Ramos (cell line): ENCODE results near the gene FMNL3.

Experiments
- in situ Hi-C: fragments of 300-500 bp; cut with MboI; formaldehyde crosslinking; loops from one replicate; pipeline ENCODE4 v1.14.3; 2022; ENCODE audit warnings: low sequenced_read_pairs; ENCODE audit not compliant: unreplicated experiment

FMNL3 gene

DNA sequence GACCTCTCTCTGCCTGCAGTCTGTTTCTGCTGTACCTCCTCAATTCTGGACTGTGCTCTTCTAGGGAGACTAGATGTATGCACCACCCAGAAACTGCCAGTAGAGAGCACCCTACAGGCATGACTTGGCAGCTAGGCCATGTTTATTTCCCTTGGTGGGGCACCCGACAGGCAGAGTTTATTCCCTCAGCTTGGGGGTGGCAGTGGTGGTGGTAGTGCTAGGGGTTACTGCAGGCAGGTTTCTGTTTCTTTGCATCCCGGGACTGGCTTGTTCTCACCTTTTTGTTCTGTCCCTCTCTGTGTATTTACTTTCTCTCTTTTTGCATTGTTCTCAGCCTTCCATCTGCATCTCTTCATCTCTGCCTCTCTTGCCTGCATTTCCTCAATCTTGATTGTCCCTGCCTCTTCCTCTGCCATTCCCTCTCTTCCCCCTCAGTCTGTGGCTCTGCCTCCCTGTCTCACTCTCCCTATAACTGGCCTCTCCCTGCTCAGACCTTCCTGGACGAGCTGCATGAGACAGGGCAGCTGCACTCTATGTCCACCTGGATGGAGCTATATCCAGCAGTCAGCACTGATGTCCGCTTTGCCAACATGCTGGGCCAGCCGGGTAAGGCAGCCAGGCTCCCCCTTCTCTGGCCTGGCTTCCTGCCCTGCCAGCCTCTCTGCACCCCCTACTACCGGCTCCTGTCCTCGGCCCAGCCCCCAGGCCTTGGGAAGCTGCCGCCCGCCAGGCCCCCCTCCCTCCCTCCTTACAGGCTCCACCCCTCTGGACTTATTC, 70.0 kb downstream of the FMNL3 start:
- in situ Hi-C loops: no loop called here

DNA sequence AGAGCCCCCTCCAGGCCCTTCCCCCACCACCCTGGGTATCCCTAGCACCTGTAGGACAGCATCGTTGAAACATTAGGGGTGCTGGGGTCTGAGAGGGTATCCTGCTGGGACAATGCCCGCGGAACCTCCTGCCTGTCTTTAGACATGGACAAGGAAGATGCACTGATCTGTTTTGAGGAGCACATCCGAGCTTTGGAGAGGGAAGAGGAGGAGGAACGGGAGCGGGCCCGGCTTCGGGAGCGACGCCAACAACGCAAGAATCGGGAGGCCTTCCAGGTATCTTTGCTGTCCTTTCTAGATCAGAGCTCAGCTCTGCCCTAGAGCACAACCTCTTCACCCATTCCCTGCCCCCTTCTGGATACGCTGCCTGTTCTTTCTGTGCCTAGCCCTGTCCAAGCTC, 70.6 kb downstream of the FMNL3 start:
- in situ Hi-C loops: no loop called here

GRCh38 chr12:49635656-49636055, 71.5 kb downstream of the FMNL3 start:
- in situ Hi-C loops: no loop called here

GRCh38 chr12:49635036-49635435, 72.2 kb downstream of the FMNL3 start:
- in situ Hi-C loops: no loop called here

GRCh38 chr12:49633703-49634345, 73.4 kb downstream of the FMNL3 start:
- in situ Hi-C loops: no loop called here

GRCh38 chr12:49632986-49633702, 74.1 kb downstream of the FMNL3 start:
- in situ Hi-C loops: no loop called here

DNA sequence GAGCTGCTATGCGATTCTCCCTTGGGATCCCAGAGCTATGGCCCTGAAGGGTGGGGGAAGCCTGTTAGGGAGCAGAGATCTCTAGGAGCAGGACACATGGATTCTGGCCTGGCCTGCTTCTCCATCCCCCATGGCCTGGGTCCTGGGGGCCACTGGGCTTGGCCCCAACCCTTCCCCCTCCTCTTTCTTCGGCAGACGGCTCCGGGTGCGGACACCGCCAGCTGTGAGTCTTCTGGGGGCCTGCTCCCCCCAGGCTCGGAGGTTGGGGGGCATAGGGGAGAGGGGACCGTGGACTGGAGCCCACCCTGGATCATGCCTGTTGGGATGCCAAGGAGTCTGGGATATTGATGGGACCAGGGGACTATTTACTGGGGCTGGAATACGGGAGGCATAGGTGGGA, 74.8 kb downstream of the FMNL3 start:
- in situ Hi-C loops: no loop called here

GRCh38 chr12:49631336-49631907, 75.8 kb downstream of the FMNL3 start:
- in situ Hi-C loops: no loop called here

DNA sequence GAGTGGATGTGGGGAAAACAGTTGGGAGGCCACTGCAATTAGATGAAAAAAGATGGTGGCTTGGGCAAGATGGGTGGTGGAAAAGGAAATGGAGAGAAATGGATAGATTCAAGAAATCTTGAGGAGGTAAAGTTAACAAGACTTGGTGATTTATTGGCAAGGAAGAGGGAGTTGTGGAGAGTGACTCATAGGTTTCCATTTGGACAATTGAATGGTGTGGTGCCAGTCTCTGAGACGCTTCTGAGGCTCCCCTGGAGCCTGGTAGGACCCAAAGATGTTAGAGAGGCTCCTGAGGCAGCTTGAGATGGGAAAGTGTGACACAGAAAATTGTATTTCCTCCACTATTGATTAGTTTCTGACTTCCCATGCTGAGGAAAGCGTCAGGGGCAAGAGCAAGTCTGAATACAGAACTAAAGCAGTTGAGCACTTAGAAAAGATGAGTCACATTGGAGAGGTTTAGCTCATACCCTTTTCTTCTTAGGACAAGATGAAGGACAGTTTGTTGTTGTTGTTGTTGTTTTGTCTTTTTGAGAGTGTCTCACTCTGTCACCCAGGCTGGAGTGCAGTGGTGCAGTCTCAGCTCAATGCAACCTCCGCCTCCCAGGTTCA, 79.3 kb downstream of the FMNL3 start:
- in situ Hi-C loops: no loop called here

GRCh38 chr12:49626836-49627235, 80.4 kb downstream of the FMNL3 start:
- in situ Hi-C loops: no loop called here

- in situ Hi-C loops: no loop called here
Measured at GRCh38 chr12:49626169-49626835, 80.9 kb downstream of the FMNL3 start.

GRCh38 chr12:49624921-49625577, 82.2 kb downstream of the FMNL3 start:
- in situ Hi-C loops: no loop called here

GRCh38 chr12:49623142-49623904, 83.9 kb downstream of the FMNL3 start, which contains the start of gene PRPF40B:
TSS of gene PRPF40B (plus strand) at chr12:49623561. CDS start at chr12:49623591, 30 bp downstream.
- in situ Hi-C loops: no loop called here

DNA sequence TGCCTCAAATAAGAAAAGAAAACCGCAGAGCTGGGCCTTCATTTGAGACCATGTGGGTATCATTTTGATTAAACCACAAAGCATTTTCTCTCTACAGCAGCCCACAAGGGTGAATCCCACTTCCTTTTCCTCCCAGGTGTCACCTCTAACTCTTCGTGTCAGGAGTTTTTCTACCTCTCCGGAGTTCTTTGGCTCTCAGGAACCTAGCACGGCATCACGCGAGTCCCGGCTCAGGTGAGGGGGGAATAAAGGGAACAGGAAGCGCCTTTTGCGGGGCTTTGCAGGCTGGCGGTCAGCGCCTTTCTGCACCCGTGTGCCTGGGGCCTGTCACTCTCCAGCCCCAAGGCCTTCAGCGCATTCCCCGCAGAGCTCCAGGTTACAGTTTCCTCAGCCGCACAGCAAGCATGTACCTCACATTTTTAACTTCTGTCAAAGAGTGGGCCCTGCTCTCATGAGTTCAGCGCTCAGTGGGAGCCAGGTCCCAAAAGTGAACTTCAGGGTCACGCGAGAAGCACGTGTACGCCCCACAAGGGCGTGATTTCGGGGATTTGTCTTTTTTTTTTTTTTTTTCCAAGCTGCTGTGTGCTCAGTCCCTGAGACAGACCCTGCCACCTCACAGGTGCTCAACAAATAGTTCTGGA, 84.6 kb downstream of the FMNL3 start:
- in situ Hi-C loops: no loop called here

- in situ Hi-C loops: no loop called here
Measured at GRCh38 chr12:49621651-49622500, 85.3 kb downstream of the FMNL3 start.

GRCh38 chr12:49619286-49619685, 87.9 kb downstream of the FMNL3 start:
- in situ Hi-C loops: no loop called here

GRCh38 chr12:49618576-49618975, 88.6 kb downstream of the FMNL3 start:
- in situ Hi-C loops: no loop called here
